ENCODE results near the gene CDC42SE1.

GRCh38 chr1:151061704-151062103 lies 2.3 kb upstream of the CDC42SE1 start:
- TF ChIP-seq CTCF (IDR thresholded peaks at IDR 0.05; ENCODE audit: low read depth, low read length) = no peak
- no peak for TF ChIP-seq POLR2A (IDR thresholded peaks at IDR 0.05; ENCODE audit: extremely low read depth, insufficient read length)
- TF ChIP-seq MYC (IDR thresholded peaks at IDR 0.05; ENCODE audit: low read depth, low read length) = no peak
- no peak for TF ChIP-seq MAX (IDR thresholded peaks at IDR 0.05; ENCODE audit: low read depth, low read length)

Data from NB4 (cell line).